SK-N-SH (cell line): Measurements from ENCODE around the gene DEAF1. TPM values are rescaled to one million over a fixed set of nuclear protein-coding genes. Genes with fewer than 3 reads are reported as not detected.

ENCODE experiments used
- CTCF ChIA-PET: fragments of 300-600, 350-600 bp; formaldehyde crosslinking; extraction: SDS; loops from one replicate; lab custom pipeline; 2021; lab: Yijun Ruan, JAX
- POLR2A ChIA-PET: fragments of 350-600 bp; sonication (Branson Sonifier 250); formaldehyde crosslinking; extraction: SDS; loops from one replicate; lab custom pipeline; 2020; ENCODE audit warnings: antibody characterized with exemption, inconsistent platforms; lab: Yijun Ruan, JAX
- DNase-seq: peaks from one replicate; pipeline ENCODE4 v3.0.0; 2012
- H2AFZ ChIP-seq: fragments of 200-600 bp; sonication (generic); 2 replicates; pipeline ENCODE4 v1.8.1; 2016; ENCODE audit warnings: antibody characterized with exemption, mild to moderate bottlenecking, low read depth
- H3F3A ChIP-seq: fragments of 200-600 bp; sonication (generic); replicated peaks from 2 replicates; pipeline ENCODE3; 2016; ENCODE audit warnings: antibody characterized with exemption, mild to moderate bottlenecking; ENCODE audit not compliant: insufficient read depth
- H3K27ac ChIP-seq, 2 experiments: fragments of 200-500 bp in 1 of 2; fragments of 200-600 bp in 1 of 2; sonication (Bioruptor generic) in 1 of 2; sonication (generic), shearing (Covaris generic) in 1 of 2; 2 replicates each; pipeline versions ENCODE4 v1.5.1 to v1.6.1; 2014 to 2016; ENCODE audit warnings: low read depth in 2 of 2, inconsistent platforms in 1 of 2, low read length in 1 of 2, mild to moderate bottlenecking in 1 of 2, mixed read lengths in 1 of 2
- H3K27me3 ChIP-seq: fragments of 200-600 bp; sonication (generic), shearing (Covaris generic); 2 replicates; pipeline ENCODE4 v1.6.1; 2016; ENCODE audit warnings: mixed run types; ENCODE audit not compliant: insufficient read depth
- H3K36me3 ChIP-seq, 2 experiments: fragments of 200-500 bp in 1 of 2; fragments of 200-600 bp in 1 of 2; sonication (Bioruptor generic) in 1 of 2; sonication (generic) in 1 of 2; replicated peaks in 1 of 2; 2 replicates each; pipeline versions ENCODE3 to v1.5.1; 2014 to 2016; ENCODE audit warnings: low read length in 1 of 2, mild to moderate bottlenecking in 1 of 2; ENCODE audit not compliant: insufficient read depth in 2 of 2, control insufficient read depth in 1 of 2
- H3K4me1 ChIP-seq, 2 experiments: fragments of 200-500 bp in 1 of 2; fragments of 200-600 bp in 1 of 2; sonication (Bioruptor generic) in 1 of 2; sonication (generic), shearing (Covaris generic) in 1 of 2; 2 replicates each; pipeline versions ENCODE4 v1.5.1 to v1.6.1; 2014 to 2016; ENCODE audit warnings: low read depth in 1 of 2, low read length in 1 of 2, mixed run types in 1 of 2; ENCODE audit not compliant: insufficient read depth in 2 of 2, control insufficient read depth in 1 of 2
- H3K4me2 ChIP-seq: fragments of 200-600 bp; sonication (generic), shearing (Covaris generic); 2 replicates; pipeline ENCODE4 v1.6.1; 2017; ENCODE audit warnings: mixed run types
- H3K4me3 ChIP-seq, 2 experiments: fragments of 200-500 bp in 1 of 2; fragments of 200-600 bp in 1 of 2; sonication (Bioruptor generic) in 1 of 2; sonication (generic), shearing (Covaris generic) in 1 of 2; 2 replicates each; pipeline versions ENCODE4 v1.5.1 to v1.8.1; 2014 to 2016; ENCODE audit warnings: low read depth in 2 of 2, inconsistent platforms in 1 of 2, low read length in 1 of 2, mild to moderate bottlenecking in 1 of 2, mixed read lengths in 1 of 2, moderate library complexity in 1 of 2
- H3K79me2 ChIP-seq: fragments of 200-600 bp; sonication (generic); 2 replicates; pipeline ENCODE4 v1.8.1; 2017; ENCODE audit warnings: mild to moderate bottlenecking; ENCODE audit not compliant: insufficient read depth
- H3K9ac ChIP-seq: fragments of 200-600 bp; sonication (generic); 2 replicates; pipeline ENCODE4 v1.6.1; 2017; ENCODE audit warnings: mixed run types
- H3K9me2 ChIP-seq: fragments of 200-600 bp; sonication (generic); 2 replicates; pipeline ENCODE4 v1.6.1; 2017; ENCODE audit warnings: mixed run types
- H3K9me3 ChIP-seq: fragments of 200-600 bp; sonication (generic); 2 replicates; pipeline ENCODE4 v1.6.1; 2017; ENCODE audit warnings: mixed run types, mild to moderate bottlenecking, moderate library complexity
- H4K20me1 ChIP-seq: fragments of 200-600 bp; sonication (generic); 2 replicates; pipeline ENCODE4 v1.6.1; 2017; ENCODE audit warnings: mild to moderate bottlenecking, mixed run types; ENCODE audit not compliant: insufficient read depth
- EP300 ChIP-seq, 2 experiments: IDR thresholded peaks; 2 replicates each; pipeline versions ENCODE4 v1.4.0 to v1.6.1; 2012; ENCODE audit warnings: borderline replicate concordance in 1 of 2, low read depth in 1 of 2, low read length in 1 of 2
- FOSL2 ChIP-seq: IDR thresholded peaks from 2 replicates; pipeline ENCODE4 v1.4.0; 2012; ENCODE audit warnings: low read depth, mild to moderate bottlenecking, moderate library complexity, borderline replicate concordance
- MEF2A ChIP-seq: IDR thresholded peaks from 2 replicates; pipeline ENCODE4 v1.4.0; 2012; ENCODE audit warnings: low read depth, borderline replicate concordance
- RCOR1 ChIP-seq: fragments of 150-350 bp; IDR thresholded peaks from 2 replicates; pipeline ENCODE4 v1.6.1; 2017; ENCODE audit warnings: antibody characterized with exemption, low read length
- SMC3 ChIP-seq: IDR thresholded peaks from 2 replicates; pipeline ENCODE4 v1.6.1; 2012; ENCODE audit warnings: low read depth, low read length, improper control_type of control experiment
- YY1 ChIP-seq: IDR thresholded peaks from 2 replicates; pipeline ENCODE4 v1.4.0; 2012; ENCODE audit warnings: low read depth, mild to moderate bottlenecking
- WGBS: methylation state at CpG from one replicate; pipeline ENCODE4 v1.1.6; 2017; ENCODE audit warnings: low lambda C conversion rate; 5-methylcytosine and 5-hydroxymethylcytosine counted together
- polyA plus RNA-seq, 3 experiments: library from polyadenylated mRNA; depleted of rRNA; stranded (reverse); fragments of >200 nt; gene quantifications; 2 replicates each; pipeline ENCODE4 v1.2.3, GENCODE V29; 2012
- TF ChIP-seq, protein P1 (sequence below): IDR thresholded peaks from 2 replicates; pipeline ENCODE4; 2012
- TF ChIP-seq, protein P2 (sequence below): IDR thresholded peaks from 2 replicates; pipeline ENCODE4 v1.4.0; 2012; ENCODE audit warnings: low read depth, borderline replicate concordance
- TF ChIP-seq, protein P3 (sequence below): IDR thresholded peaks from 2 replicates; pipeline ENCODE4 v1.4.0; 2012; ENCODE audit warnings: low read depth, borderline replicate concordance
- TF ChIP-seq, protein P4 (sequence below): IDR thresholded peaks from 2 replicates; pipeline ENCODE4 v1.6.1; 2012; ENCODE audit warnings: mild to moderate bottlenecking, low read depth, low read length, moderate library complexity
- TF ChIP-seq, protein P5 (sequence below): fragments of 150-350 bp; IDR thresholded peaks from 2 replicates; pipeline ENCODE4 v1.6.1; 2016; ENCODE audit warnings: mild to moderate bottlenecking, low read depth, low read length

Gene DEAF1
- polyA plus RNA-seq, 1 of the 3 experiments (the other 2 are of a cell fraction): 40.6 TPM

DNA sequence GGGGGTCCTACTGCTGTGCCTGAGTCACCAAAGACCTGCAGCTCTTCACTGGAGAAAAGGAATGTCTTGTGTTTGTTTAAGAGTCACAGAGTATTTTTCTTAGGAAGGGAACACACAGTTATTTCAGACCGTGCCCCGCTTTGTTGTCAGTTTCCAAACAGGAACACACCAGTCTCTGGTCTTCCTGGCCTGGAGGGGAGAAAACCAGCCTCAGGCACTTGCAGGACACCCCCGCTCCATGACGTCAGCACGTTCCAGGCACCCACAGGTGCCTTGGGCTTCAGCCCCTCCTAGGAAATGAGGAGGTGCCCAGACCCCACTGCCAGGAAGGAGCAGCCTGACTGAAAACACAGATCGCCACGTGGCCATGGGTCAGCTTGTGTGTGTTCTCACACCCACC lies 5.4 kb downstream of the DEAF1 start:
- TF ChIP-seq, protein P1, sequence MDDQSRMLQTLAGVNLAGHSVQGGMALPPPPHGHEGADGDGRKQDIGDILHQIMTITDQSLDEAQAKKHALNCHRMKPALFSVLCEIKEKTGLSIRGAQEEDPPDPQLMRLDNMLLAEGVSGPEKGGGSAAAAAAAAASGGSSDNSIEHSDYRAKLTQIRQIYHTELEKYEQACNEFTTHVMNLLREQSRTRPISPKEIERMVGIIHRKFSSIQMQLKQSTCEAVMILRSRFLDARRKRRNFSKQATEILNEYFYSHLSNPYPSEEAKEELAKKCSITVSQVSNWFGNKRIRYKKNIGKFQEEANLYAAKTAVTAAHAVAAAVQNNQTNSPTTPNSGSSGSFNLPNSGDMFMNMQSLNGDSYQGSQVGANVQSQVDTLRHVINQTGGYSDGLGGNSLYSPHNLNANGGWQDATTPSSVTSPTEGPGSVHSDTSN: no peak
- TF ChIP-seq FOSL2 (no peak), RCOR1 (no peak), YY1 (no peak), MEF2A (no peak), EP300 (IDR thresholded peaks at IDR 0.05; ENCODE audit: borderline replicate concordance in 1 of 2, low read depth in 1 of 2, low read length in 1 of 2) (no peak), SMC3 (no peak)
- TF ChIP-seq, protein P2, sequence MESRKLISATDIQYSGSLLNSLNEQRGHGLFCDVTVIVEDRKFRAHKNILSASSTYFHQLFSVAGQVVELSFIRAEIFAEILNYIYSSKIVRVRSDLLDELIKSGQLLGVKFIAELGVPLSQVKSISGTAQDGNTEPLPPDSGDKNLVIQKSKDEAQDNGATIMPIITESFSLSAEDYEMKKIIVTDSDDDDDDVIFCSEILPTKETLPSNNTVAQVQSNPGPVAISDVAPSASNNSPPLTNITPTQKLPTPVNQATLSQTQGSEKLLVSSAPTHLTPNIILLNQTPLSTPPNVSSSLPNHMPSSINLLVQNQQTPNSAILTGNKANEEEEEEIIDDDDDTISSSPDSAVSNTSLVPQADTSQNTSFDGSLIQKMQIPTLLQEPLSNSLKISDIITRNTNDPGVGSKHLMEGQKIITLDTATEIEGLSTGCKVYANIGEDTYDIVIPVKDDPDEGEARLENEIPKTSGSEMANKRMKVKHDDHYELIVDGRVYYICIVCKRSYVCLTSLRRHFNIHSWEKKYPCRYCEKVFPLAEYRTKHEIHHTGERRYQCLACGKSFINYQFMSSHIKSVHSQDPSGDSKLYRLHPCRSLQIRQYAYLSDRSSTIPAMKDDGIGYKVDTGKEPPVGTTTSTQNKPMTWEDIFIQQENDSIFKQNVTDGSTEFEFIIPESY: no peak
- TF ChIP-seq, protein P3, sequence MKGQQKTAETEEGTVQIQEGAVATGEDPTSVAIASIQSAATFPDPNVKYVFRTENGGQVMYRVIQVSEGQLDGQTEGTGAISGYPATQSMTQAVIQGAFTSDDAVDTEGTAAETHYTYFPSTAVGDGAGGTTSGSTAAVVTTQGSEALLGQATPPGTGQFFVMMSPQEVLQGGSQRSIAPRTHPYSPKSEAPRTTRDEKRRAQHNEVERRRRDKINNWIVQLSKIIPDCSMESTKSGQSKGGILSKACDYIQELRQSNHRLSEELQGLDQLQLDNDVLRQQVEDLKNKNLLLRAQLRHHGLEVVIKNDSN: no peak
- TF ChIP-seq, protein P4, sequence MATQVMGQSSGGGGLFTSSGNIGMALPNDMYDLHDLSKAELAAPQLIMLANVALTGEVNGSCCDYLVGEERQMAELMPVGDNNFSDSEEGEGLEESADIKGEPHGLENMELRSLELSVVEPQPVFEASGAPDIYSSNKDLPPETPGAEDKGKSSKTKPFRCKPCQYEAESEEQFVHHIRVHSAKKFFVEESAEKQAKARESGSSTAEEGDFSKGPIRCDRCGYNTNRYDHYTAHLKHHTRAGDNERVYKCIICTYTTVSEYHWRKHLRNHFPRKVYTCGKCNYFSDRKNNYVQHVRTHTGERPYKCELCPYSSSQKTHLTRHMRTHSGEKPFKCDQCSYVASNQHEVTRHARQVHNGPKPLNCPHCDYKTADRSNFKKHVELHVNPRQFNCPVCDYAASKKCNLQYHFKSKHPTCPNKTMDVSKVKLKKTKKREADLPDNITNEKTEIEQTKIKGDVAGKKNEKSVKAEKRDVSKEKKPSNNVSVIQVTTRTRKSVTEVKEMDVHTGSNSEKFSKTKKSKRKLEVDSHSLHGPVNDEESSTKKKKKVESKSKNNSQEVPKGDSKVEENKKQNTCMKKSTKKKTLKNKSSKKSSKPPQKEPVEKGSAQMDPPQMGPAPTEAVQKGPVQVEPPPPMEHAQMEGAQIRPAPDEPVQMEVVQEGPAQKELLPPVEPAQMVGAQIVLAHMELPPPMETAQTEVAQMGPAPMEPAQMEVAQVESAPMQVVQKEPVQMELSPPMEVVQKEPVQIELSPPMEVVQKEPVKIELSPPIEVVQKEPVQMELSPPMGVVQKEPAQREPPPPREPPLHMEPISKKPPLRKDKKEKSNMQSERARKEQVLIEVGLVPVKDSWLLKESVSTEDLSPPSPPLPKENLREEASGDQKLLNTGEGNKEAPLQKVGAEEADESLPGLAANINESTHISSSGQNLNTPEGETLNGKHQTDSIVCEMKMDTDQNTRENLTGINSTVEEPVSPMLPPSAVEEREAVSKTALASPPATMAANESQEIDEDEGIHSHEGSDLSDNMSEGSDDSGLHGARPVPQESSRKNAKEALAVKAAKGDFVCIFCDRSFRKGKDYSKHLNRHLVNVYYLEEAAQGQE: no peak
- TF ChIP-seq, protein P5, sequence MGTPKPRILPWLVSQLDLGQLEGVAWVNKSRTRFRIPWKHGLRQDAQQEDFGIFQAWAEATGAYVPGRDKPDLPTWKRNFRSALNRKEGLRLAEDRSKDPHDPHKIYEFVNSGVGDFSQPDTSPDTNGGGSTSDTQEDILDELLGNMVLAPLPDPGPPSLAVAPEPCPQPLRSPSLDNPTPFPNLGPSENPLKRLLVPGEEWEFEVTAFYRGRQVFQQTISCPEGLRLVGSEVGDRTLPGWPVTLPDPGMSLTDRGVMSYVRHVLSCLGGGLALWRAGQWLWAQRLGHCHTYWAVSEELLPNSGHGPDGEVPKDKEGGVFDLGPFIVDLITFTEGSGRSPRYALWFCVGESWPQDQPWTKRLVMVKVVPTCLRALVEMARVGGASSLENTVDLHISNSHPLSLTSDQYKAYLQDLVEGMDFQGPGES: no peak
- peaks cover 30% of the 10 kb centered on the region for H3K79me2 ChIP-seq
- peaks cover 3 to 24% of the 10 kb centered on the region in 2 experiments for H3K36me3 ChIP-seq
- 100% methylated on average over 1 of the region's 7 CpGs for WGBS
- DNase-seq: no peak
- peaks cover 11% of the 10 kb centered on the region; the same call in 1 of the 2 replicates for H4K20me1 ChIP-seq
- H3K27ac ChIP-seq: no peak overlapping the region
- H3K4me3 ChIP-seq: no peak overlapping the region
- H3K9ac ChIP-seq: no peak overlapping the region
- H3K9me2 ChIP-seq: no peaks in the 10 kb centered on the region
- ChIA-PET CTCF (interaction anchor here (11.4 kb wide), 1 partner anchor 34 kb away, joined by 122 read pairs; no protein-coding TSS in a partner anchor), POLR2A (no interaction called here)
- peaks cover 13 to 17% of the 10 kb centered on the region in 2 experiments; a peak in 2 of 4 replicates for H3K4me1 ChIP-seq
- no peaks in the 10 kb centered on the region for H3K9me3 ChIP-seq
- H3F3A ChIP-seq: no peaks in the 10 kb centered on the region
- no peak overlapping the region for H3K4me2 ChIP-seq
- H3K27me3 ChIP-seq: no peaks in the 10 kb centered on the region
- no peak overlapping the region for H2AFZ ChIP-seq
